GM12878 (cell line): ENCODE results near the gene DCLK2. TPM values are rescaled to one million over a fixed set of nuclear protein-coding genes. Genes with fewer than 3 reads are reported as not detected.

Source experiments
- ATAC-seq: fragments of 200-7000 bp; cut with Tn5 transposase; 3 replicates; pipeline ENCODE4 v1.9.1; 2020; ENCODE audit warnings: mild to moderate bottlenecking, moderate library complexity
- BruUV-seq: library from RNA; stranded (reverse); fragments of 400-500 nt; replicated peaks from 2 replicates; lab custom pipeline; 2021; lab: Mats Ljungman, UMichigan
- CTCF ChIA-PET: fragments of 300-600 bp; sonication (Branson Sonifier 250); formaldehyde crosslinking; extraction: SDS; loops from one replicate; lab custom pipeline; 2021; ENCODE audit warnings: inconsistent platforms; lab: Yijun Ruan, JAX
- POLR2A ChIA-PET: fragments of 350-600 bp; formaldehyde crosslinking; extraction: SDS; loops from one replicate; lab custom pipeline; 2021; ENCODE audit warnings: inconsistent platforms; lab: Charles Lee
- RAD21 ChIA-PET: fragments of 300-600 bp; sonication (Branson Sonifier 250); formaldehyde crosslinking; loops from one replicate; lab custom pipeline; 2023; ENCODE audit warnings: antibody characterized with exemption; ENCODE audit not compliant: unreplicated experiment; lab: Charles Lee
- SMC1A ChIA-PET: fragments of 300-600 bp; sonication (Branson Sonifier 250); formaldehyde crosslinking; loops from one replicate; lab custom pipeline; 2023; ENCODE audit not compliant: unreplicated experiment, uncharacterized antibody; lab: Charles Lee
- DNase-seq: peaks from one replicate; pipeline ENCODE4 v3.0.0-alpha.2; 2011; ENCODE audit warnings: low read depth, low spot score
- FAIRE-seq: peaks from 3 replicates; lab custom pipeline; 2011; peaks lifted over from hg19 to GRCh38; lab: Jason Lieb, UNC
- H2AFZ ChIP-seq: 2 replicates; pipeline ENCODE4 v1.6.0; 2011; ENCODE audit warnings: low read depth, low read length, control low read depth; ENCODE audit not compliant: control insufficient read depth
- H3K27ac ChIP-seq: 2 replicates; pipeline ENCODE4 v1.5.1; 2011; ENCODE audit warnings: control low read depth; ENCODE audit not compliant: control insufficient read depth, insufficient read depth
- H3K27me3 ChIP-seq, 2 experiments: replicated peaks in 1 of 2; 2 replicates each; pipeline versions ENCODE4 v1.6.0 to v1.6.1; 2011; ENCODE audit warnings: low read length in 1 of 2; ENCODE audit not compliant: control insufficient read depth in 2 of 2, insufficient read depth in 2 of 2
- H3K36me3 ChIP-seq, 2 experiments: 2 replicates each; pipeline ENCODE4 v1.5.1; 2011; ENCODE audit warnings: low read length in 1 of 2; ENCODE audit not compliant: control insufficient read depth in 2 of 2, insufficient read depth in 2 of 2
- H3K4me1 ChIP-seq: 2 replicates; pipeline ENCODE4 v1.6.1; 2011; ENCODE audit warnings: mild to moderate bottlenecking, low read length, moderate library complexity, mixed read lengths; ENCODE audit not compliant: control insufficient read depth, insufficient read depth
- H3K4me2 ChIP-seq: 2 replicates; pipeline ENCODE4 v1.6.0; 2011; ENCODE audit warnings: control low read depth; ENCODE audit not compliant: control insufficient read depth, insufficient read depth
- H3K4me3 ChIP-seq: fragments of 200-600 bp; sonication (generic); 2 replicates; pipeline ENCODE4 v1.5.1; 2016
- H3K79me2 ChIP-seq: 2 replicates; pipeline ENCODE4 v1.6.0; 2011; ENCODE audit warnings: low read length; ENCODE audit not compliant: control insufficient read depth, insufficient read depth
- H3K9ac ChIP-seq: 2 replicates; pipeline ENCODE4 v1.8.0; 2011; ENCODE audit warnings: low read length, control low read depth, mixed read lengths; ENCODE audit not compliant: control insufficient read depth, insufficient read depth
- H3K9me3 ChIP-seq: replicated peaks from 3 replicates; pipeline ENCODE4 v1.5.1; 2011; ENCODE audit warnings: mild to moderate bottlenecking, low read length; ENCODE audit not compliant: control insufficient read depth, insufficient read depth
- H4K20me1 ChIP-seq: 2 replicates; pipeline ENCODE4 v1.6.0; 2011; ENCODE audit not compliant: control insufficient read depth, insufficient read depth
- ASH2L ChIP-seq: fragments of 300-600, 200-600 bp; sonication (generic); IDR thresholded peaks from 2 replicates; pipeline ENCODE4 v1.6.1; 2017; ENCODE audit warnings: low read depth, mild to moderate bottlenecking, borderline replicate concordance
- BRCA1 ChIP-seq: IDR thresholded peaks from 2 replicates; pipeline ENCODE4 v1.6.1; 2011; ENCODE audit warnings: low read depth, low read length, improper control_type of control experiment
- CEBPB ChIP-seq, 2 experiments: fragments of 150-350 bp in 1 of 2; IDR thresholded peaks; 2 replicates each; pipeline ENCODE4 v1.6.1; 2012 to 2014; ENCODE audit warnings: low read depth in 2 of 2, low read length in 2 of 2, borderline replicate concordance in 1 of 2, inconsistent platforms in 1 of 2
- CREB1 ChIP-seq: IDR thresholded peaks from 2 replicates; pipeline ENCODE4 v1.6.1; 2012; ENCODE audit warnings: low read depth, mild to moderate bottlenecking, inconsistent platforms
- EGR1 ChIP-seq, 2 experiments: IDR thresholded peaks; 1 replicate in 1 of 2; 2 replicates in 1 of 2; pipeline ENCODE4 v1.6.1; 2011 to 2012; ENCODE audit warnings: low read depth in 2 of 2, low read length in 2 of 2, borderline replicate concordance in 1 of 2, mild to moderate bottlenecking in 1 of 2, moderate library complexity in 1 of 2
- GATAD2B ChIP-seq: fragments of 450-650 bp; conservative IDR thresholded peaks from 2 replicates; pipeline ENCODE4 v1.6.1; 2017; ENCODE audit warnings: low read depth, mild to moderate bottlenecking, moderate library complexity
- MTA3 ChIP-seq: IDR thresholded peaks from 2 replicates; pipeline ENCODE4 v1.6.1; 2012; ENCODE audit warnings: low read length, inconsistent platforms, borderline replicate concordance
- RAD51 ChIP-seq: fragments of 450-650 bp; IDR thresholded peaks from 2 replicates; pipeline ENCODE4 v1.6.1; 2016; ENCODE audit warnings: moderate library complexity, mild to moderate bottlenecking, inconsistent platforms
- RFX5 ChIP-seq: IDR thresholded peaks from 2 replicates; pipeline ENCODE4 v1.6.1; 2011; ENCODE audit warnings: low read depth, low read length, improper control_type of control experiment
- TCF7 ChIP-seq: IDR thresholded peaks from 2 replicates; pipeline ENCODE4 v1.6.1; 2014; ENCODE audit warnings: antibody characterized with exemption, borderline replicate concordance
- YBX1 ChIP-seq: fragments of 450-650 bp; IDR thresholded peaks from 2 replicates; pipeline ENCODE4 v1.6.1; 2016; ENCODE audit warnings: antibody characterized with exemption
- ZZZ3 ChIP-seq: IDR thresholded peaks from 2 replicates; pipeline ENCODE4 v1.6.1; 2011; ENCODE audit warnings: low read depth; ENCODE audit not compliant: control insufficient read depth, insufficient read length
- WGBS: methylation state at CpG from one replicate; pipeline ENCODE4 v1.1.6; 2016; ENCODE audit warnings: low lambda C conversion rate; ENCODE audit not compliant: insufficient replicate concordance, insufficient coverage; ENCODE audit errors: missing lambda C conversion rate; 5-methylcytosine and 5-hydroxymethylcytosine counted together
- in situ Hi-C: fragments of 300-500 bp; cut with MboI; formaldehyde crosslinking; loops from 9 replicates; pipeline ENCODE4 v1.14.3; 2018; ENCODE audit warnings: mixed read lengths
- intact Hi-C: fragments of 100-400 bp; cut with micrococcal nuclease; formaldehyde crosslinking; loops from one replicate; pipeline ENCODE4 v1.14.2; 2022; ENCODE audit not compliant: unreplicated experiment
- polyA plus RNA-seq, 11 experiments: library from polyadenylated mRNA; depleted of rRNA in 4 of 11; unstranded in 6 of 11; stranded (reverse) in 5 of 11; fragments of >200 nt; fragmentation: Nextera tagmentation in 4 of 11; fragmentation: Illumina TruSeq in 1 of 11; extraction: Ambion mirVana in 4 of 11; extraction: Trizol in 1 of 11; gene quantifications; 1 replicate in 1 of 11; 2 replicates in 10 of 11; pipeline versions ENCODE4 v1.2.1 to v1.2.3, GENCODE V29; 2011 to 2016; ENCODE audit warnings: inconsistent platforms in 2 of 11, missing spikeins in 2 of 11, low read depth in 1 of 11
- total RNA-seq, 4 experiments: library from RNA; depleted of rRNA in 3 of 4; stranded (reverse); fragments of >200 nt in 3 of 4; fragmentation: Illumina TruSeq in 1 of 4; extraction: Trizol in 1 of 4; gene quantifications; 2 replicates each; pipeline versions ENCODE4 v1.2.1 to v1.2.3, GENCODE V29; 2013 to 2021
- TF ChIP-seq, protein P1 (sequence below): IDR thresholded peaks from 2 replicates; pipeline ENCODE4 v1.6.1; 2011; ENCODE audit warnings: low read depth, mild to moderate bottlenecking, low read length, moderate library complexity, borderline replicate concordance; ENCODE audit errors: extremely low read depth
- TF ChIP-seq, protein P2 (sequence below): fragments of 450-650 bp; IDR thresholded peaks from 2 replicates; pipeline ENCODE4 v1.6.1; 2017; ENCODE audit warnings: low read depth, mild to moderate bottlenecking, moderate library complexity

Gene DCLK2
- total and polyA plus RNA-seq, 10 of the 15 experiments (the other 5 are each of a cell fraction or from before 2014, with no cell fraction given) = not detected

DNA sequence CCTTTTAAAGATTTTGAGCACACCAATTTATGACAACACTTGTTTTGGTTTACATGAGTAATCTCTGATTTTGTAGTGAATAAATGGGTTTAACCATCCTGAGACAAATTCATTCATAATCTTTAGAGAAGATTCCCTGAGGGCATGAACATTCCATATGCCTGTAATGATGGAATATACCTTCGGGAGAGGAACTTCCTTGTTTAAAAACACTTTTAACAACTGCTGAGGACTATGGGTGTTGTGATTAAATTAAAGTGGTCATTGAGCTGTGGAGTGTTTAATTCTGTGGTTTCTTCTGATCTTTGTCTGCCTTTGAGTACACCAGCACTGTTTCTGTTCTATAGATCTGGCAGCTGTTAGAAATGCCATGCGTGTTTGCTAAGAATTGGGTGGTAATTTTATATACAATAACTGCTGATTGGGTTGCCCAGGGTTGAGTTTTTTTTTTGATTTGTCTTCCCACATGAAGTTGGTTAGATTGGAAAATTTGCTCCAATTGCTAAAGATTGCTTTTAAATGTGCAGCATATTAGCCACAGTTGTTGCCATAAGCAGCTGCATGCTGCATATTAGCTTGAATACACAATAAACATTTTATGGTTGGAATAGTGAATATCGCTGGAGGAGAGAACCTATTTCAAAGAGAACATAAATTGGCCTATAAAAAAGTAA is 86.8 kb downstream of the DCLK2 start:
- Histone ChIP-seq H3K4me3 (no peak overlapping the region), H4K20me1 (no peaks in the 10 kb centered on the region), H3K27ac (no peak overlapping the region), H3K79me2 (no peaks in the 10 kb centered on the region), H2AFZ (no peak overlapping the region), H3K9ac (no peak overlapping the region), H3K4me2 (no peak overlapping the region), H3K4me1 (no peaks in the 10 kb centered on the region), H3K36me3 (no peaks in the 10 kb centered on the region), H3K27me3 (no peaks in the 10 kb centered on the region; a peak in 1 of 4 replicates), H3K9me3 (no peaks in the 10 kb centered on the region)
- intact Hi-C loops = no loop called here
- no peak for ATAC-seq
- DNase-seq = no peak
- ChIA-PET SMC1A (interaction anchor here (1.1 kb wide), 1 partner anchor 69 kb away, joined by 3 read pairs; no protein-coding TSS in a partner anchor), POLR2A (no interaction called here), RAD21 (no interaction called here), CTCF (interaction anchor here (1.4 kb wide), 1 partner anchor 78 kb away, joined by 3 read pairs; no protein-coding TSS in a partner anchor)
- WGBS = 52% methylated on average over 3 of the region's 3 CpGs
- TF ChIP-seq, protein P1, sequence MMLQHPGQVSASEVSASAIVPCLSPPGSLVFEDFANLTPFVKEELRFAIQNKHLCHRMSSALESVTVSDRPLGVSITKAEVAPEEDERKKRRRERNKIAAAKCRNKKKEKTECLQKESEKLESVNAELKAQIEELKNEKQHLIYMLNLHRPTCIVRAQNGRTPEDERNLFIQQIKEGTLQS = no peak
- TF ChIP-seq GATAD2B = no peak
- no peak for TF ChIP-seq ASH2L
- TF ChIP-seq, protein P2, sequence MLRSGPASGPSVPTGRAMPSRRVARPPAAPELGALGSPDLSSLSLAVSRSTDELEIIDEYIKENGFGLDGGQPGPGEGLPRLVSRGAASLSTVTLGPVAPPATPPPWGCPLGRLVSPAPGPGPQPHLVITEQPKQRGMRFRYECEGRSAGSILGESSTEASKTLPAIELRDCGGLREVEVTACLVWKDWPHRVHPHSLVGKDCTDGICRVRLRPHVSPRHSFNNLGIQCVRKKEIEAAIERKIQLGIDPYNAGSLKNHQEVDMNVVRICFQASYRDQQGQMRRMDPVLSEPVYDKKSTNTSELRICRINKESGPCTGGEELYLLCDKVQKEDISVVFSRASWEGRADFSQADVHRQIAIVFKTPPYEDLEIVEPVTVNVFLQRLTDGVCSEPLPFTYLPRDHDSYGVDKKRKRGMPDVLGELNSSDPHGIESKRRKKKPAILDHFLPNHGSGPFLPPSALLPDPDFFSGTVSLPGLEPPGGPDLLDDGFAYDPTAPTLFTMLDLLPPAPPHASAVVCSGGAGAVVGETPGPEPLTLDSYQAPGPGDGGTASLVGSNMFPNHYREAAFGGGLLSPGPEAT = no peak
- no peak for TF ChIP-seq RFX5
- TF ChIP-seq CREB1 = no peak
- no peak for TF ChIP-seq YBX1
- TF ChIP-seq TCF7 = no peak
- no peak for TF ChIP-seq BRCA1
- no peak for TF ChIP-seq ZZZ3
- TF ChIP-seq MTA3 = no peak
- no peak for TF ChIP-seq EGR1 (IDR thresholded peaks at IDR 0.05; ENCODE audit: borderline replicate concordance in 1 of 2, low read depth in 2 of 2, low read length in 2 of 2)
- TF ChIP-seq RAD51 = no peak
- TF ChIP-seq CEBPB (IDR thresholded peaks at IDR 0.05; ENCODE audit: borderline replicate concordance in 1 of 2, low read depth in 2 of 2, low read length in 2 of 2) = no peak
- BruUV-seq = no TSS peak
- no peak for FAIRE-seq
- in situ Hi-C loops = no loop called here
